B cell (primary cell): ENCODE measurements around the gene SLC25A24.

Source experiments
- EZH2 ChIP-seq: IDR thresholded peaks from 2 replicates; pipeline ENCODE4 v1.6.1; 2012; ENCODE audit warnings: borderline replicate concordance, low read depth, mild to moderate bottlenecking, moderate library complexity, low read length; ENCODE audit not compliant: insufficient read depth, poor library complexity, severe bottlenecking
- TF ChIP-seq, protein P1 (sequence below): fragments of 200-600 bp; IDR thresholded peaks from one replicate; pipeline ENCODE4 v1.8.0; 2022; ENCODE audit warnings: antibody characterized with exemption, mild to moderate bottlenecking

DNA sequence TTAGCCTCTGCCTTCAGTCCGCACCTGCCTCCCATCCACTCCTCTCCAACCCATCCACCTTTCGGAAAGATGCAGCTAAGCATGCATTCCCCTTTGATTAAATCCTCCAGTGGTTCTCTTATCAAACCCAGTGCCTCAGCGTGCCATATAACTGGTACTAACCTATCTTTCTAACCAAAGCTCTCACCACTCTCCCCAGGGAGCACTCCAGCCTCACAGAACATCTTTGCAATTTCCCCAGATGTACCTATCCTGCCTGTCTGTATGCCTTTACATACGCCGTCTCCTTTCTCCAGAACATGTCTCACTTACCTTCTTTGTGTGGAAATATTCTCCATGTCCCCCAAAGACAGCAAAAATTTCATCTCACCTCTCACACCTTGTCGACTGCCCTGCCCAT lies 80.0 kb downstream of the SLC25A24 start:
- TF ChIP-seq, protein P1, sequence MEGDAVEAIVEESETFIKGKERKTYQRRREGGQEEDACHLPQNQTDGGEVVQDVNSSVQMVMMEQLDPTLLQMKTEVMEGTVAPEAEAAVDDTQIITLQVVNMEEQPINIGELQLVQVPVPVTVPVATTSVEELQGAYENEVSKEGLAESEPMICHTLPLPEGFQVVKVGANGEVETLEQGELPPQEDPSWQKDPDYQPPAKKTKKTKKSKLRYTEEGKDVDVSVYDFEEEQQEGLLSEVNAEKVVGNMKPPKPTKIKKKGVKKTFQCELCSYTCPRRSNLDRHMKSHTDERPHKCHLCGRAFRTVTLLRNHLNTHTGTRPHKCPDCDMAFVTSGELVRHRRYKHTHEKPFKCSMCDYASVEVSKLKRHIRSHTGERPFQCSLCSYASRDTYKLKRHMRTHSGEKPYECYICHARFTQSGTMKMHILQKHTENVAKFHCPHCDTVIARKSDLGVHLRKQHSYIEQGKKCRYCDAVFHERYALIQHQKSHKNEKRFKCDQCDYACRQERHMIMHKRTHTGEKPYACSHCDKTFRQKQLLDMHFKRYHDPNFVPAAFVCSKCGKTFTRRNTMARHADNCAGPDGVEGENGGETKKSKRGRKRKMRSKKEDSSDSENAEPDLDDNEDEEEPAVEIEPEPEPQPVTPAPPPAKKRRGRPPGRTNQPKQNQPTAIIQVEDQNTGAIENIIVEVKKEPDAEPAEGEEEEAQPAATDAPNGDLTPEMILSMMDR, result no peak
- TF ChIP-seq EZH2, result no peak
